Erythroblast (primary cell): ENCODE results near the gene ZNF366.

Experiments used
- GATA1 ChIP-seq: IDR thresholded peaks from 2 replicates; pipeline ENCODE4 v1.6.1; 2011; ENCODE audit warnings: low read depth, mild to moderate bottlenecking, control low read depth, low read length, moderate library complexity
- POLR2A ChIP-seq: IDR thresholded peaks from 2 replicates; pipeline ENCODE4 v1.6.1; 2011; ENCODE audit warnings: mild to moderate bottlenecking, low read length

- TF ChIP-seq POLR2A (no peak), GATA1 (no peak)
These were observed 35.5 kb upstream of the ZNF366 start for GRCh38 chr5:72542695-72543094.
